ENCODE measurements around the gene NSRP1. TPM values are rescaled to one million over a fixed set of nuclear protein-coding genes. Genes with fewer than 3 reads are reported as not detected.

The NSRP1 gene, protein sequence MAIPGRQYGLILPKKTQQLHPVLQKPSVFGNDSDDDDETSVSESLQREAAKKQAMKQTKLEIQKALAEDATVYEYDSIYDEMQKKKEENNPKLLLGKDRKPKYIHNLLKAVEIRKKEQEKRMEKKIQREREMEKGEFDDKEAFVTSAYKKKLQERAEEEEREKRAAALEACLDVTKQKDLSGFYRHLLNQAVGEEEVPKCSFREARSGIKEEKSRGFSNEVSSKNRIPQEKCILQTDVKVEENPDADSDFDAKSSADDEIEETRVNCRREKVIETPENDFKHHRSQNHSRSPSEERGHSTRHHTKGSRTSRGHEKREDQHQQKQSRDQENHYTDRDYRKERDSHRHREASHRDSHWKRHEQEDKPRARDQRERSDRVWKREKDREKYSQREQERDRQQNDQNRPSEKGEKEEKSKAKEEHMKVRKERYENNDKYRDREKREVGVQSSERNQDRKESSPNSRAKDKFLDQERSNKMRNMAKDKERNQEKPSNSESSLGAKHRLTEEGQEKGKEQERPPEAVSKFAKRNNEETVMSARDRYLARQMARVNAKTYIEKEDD
- total RNA-seq (10 to 100 TPM; 24.8 to 33.5 TPM), polyA plus RNA-seq (10 to 100 TPM; 22.3 to 22.8 TPM)
- long read RNA-seq, donor 1, partial matches to known transcripts = 0 of 5 reads
- long read RNA-seq, donor 1, other reads (novel, unspliced or antisense) = 0 of 5 reads
- long read RNA-seq, donor 2, partial matches to known transcripts = 0 of 3 reads
- long read RNA-seq, donor 2, other reads (novel, unspliced or antisense) = 0 of 3 reads
- long read RNA-seq, donor 3, partial matches to known transcripts = 0 of 2 reads
- long read RNA-seq, donor 3, other reads (novel, unspliced or antisense) = 0 of 2 reads
- long read RNA-seq, donor 4, partial matches to known transcripts = 0 of 4 reads
- long read RNA-seq, donor 4, other reads (novel, unspliced or antisense) = 0 of 4 reads
- long read RNA-seq, donor 5, transcript NSRP1-201 (7 exons, 2,541 nt) = major isoform, 6 of 7 reads
- long read RNA-seq, donor 5, partial matches to known transcripts = 0 of 7 reads
- long read RNA-seq, donor 5, other reads (novel, unspliced or antisense) = 0 of 7 reads

DNA sequence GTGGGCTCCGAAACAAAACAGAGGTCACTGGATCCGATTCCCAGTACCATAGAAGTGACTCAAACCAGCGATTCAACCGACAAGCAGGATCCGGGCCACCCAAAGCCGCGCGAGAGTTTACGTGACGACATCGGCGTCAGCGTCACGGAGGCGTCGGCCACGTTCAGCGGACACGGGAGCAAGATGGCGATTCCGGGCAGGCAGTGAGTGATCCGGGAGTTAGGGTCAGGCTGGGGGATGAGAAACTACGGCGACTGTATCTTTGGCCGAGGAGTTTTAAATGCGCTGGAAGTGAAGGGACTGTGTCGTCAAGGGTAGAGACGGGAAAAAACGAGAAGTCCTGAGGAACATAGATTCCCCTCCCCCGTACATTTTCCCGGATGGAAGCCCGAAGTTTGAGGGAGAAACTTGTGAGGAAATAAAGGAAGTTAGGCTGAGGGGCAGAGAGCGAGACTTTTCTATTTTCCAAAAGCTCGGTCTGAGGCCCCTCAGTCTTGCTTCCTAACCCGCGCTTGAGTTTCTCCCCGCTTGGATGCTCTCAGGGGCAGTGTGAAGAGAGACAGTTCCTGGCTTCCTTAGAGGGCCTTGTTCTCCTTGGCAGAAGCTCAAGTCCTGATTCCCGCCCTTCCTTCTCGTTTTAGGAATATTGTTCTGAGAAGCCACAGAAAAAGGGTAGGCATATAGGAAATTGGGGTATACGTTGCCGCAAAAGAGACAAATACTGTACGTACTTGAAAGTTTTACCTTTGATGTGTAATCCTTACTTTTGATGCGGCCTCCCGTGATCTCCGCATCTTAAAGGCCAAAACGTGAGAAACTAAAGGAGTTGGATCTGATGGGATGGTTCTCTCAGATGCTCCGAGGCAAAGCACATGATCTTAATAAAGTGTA is at the start of gene NSRP1:
NSRP1 (plus strand) TSS at position 156 of the 891 bp plus-strand sequence; CDS start at position 184, 28 bp downstream.
- DNase-seq (peak; percentile 97 to 98 (median 98)), ATAC-seq (ENCODE audit: insufficient read depth, low FRiP score) (peak; percentile 97)
- no peaks in the 10 kb centered on the region for H3K9me3 ChIP-seq (ENCODE audit: control insufficient read depth in 4 of 4, insufficient read depth in 3 of 4, low read length in 3 of 4)
- WGBS, 2 donors = 0% methylated on average over 47 of the region's 47 CpGs
- no peaks in the 10 kb centered on the region for H3K27me3 ChIP-seq (ENCODE audit: control insufficient read depth in 3 of 3, insufficient read depth in 3 of 3, low read length in 2 of 3)
- peak within 1 kb of the TSS; percentile 100 for H3K9ac ChIP-seq (ENCODE audit: insufficient read depth in 1 of 2, low read length in 2 of 2)
- H3K27ac ChIP-seq (ENCODE audit: low read depth in 1 of 2, low read length in 1 of 2) = peak within 1 kb of the TSS; percentile 97 to 99
- TF ChIP-seq, protein P1, sequence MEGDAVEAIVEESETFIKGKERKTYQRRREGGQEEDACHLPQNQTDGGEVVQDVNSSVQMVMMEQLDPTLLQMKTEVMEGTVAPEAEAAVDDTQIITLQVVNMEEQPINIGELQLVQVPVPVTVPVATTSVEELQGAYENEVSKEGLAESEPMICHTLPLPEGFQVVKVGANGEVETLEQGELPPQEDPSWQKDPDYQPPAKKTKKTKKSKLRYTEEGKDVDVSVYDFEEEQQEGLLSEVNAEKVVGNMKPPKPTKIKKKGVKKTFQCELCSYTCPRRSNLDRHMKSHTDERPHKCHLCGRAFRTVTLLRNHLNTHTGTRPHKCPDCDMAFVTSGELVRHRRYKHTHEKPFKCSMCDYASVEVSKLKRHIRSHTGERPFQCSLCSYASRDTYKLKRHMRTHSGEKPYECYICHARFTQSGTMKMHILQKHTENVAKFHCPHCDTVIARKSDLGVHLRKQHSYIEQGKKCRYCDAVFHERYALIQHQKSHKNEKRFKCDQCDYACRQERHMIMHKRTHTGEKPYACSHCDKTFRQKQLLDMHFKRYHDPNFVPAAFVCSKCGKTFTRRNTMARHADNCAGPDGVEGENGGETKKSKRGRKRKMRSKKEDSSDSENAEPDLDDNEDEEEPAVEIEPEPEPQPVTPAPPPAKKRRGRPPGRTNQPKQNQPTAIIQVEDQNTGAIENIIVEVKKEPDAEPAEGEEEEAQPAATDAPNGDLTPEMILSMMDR (IDR thresholded peaks at IDR 0.05; ENCODE audit: control extremely low read depth, extremely low read depth) = no peak
- H3K4me3 ChIP-seq = peak within 1 kb of the TSS; percentile 63
- peaks cover 0 to 7% (median 0%) of the 10 kb centered on the region in 5 donors for H3K4me1 ChIP-seq (ENCODE audit: control insufficient read depth in 5 of 5, insufficient read depth in 5 of 5, low read length in 5 of 5)
- peaks cover 0 to 3% (median 1%) of the 10 kb centered on the region in 4 donors for H3K36me3 ChIP-seq (ENCODE audit: control insufficient read depth in 4 of 4, insufficient read depth in 4 of 4, low read length in 4 of 4)

DNA sequence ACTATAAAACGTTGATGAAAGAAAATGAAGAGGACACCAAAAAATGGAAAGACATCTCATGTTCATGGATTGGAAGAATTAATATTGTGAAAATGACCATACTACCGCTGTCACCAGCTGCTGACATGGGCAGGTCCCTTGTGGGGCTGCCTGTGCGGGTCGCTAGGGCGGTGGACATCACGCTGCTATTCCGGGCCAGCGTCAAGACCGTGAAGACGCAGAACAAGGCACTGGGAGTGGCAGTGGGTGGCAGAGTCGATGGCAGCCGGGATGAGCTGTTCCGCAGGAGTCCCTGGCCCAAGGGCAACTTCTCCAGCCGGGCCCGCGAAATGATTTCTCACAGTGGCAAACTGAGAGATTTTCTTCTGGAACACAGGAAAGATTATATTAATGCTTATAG is 48.2 kb upstream of the NSRP1 start:
- Histone ChIP-seq H3K4me3 (no peak overlapping the region), H3K9me3 (ENCODE audit: control insufficient read depth in 4 of 4, insufficient read depth in 3 of 4, low read length in 3 of 4) (peaks cover 0 to 13% (median 9%) of the 10 kb centered on the region in 4 donors), H3K27me3 (ENCODE audit: control insufficient read depth in 3 of 3, insufficient read depth in 3 of 3, low read length in 2 of 3) (no peaks in the 10 kb centered on the region), H3K4me1 (ENCODE audit: control insufficient read depth in 5 of 5, insufficient read depth in 5 of 5, low read length in 5 of 5) (no peaks in the 10 kb centered on the region), H3K36me3 (ENCODE audit: control insufficient read depth in 4 of 4, insufficient read depth in 4 of 4, low read length in 4 of 4) (no peaks in the 10 kb centered on the region), H3K9ac (ENCODE audit: insufficient read depth in 1 of 2, low read length in 2 of 2) (no peak overlapping the region), H3K27ac (ENCODE audit: low read depth in 1 of 2, low read length in 1 of 2) (no peak overlapping the region)
- DNase-seq (no peak), ATAC-seq (ENCODE audit: insufficient read depth, low FRiP score) (no peak)
- TF ChIP-seq, protein P1 (IDR thresholded peaks at IDR 0.05; ENCODE audit: control extremely low read depth, extremely low read depth) = no peak
- 96 to 98% methylated on average over 16 of the region's 16 CpGs for WGBS, 2 donors

DNA sequence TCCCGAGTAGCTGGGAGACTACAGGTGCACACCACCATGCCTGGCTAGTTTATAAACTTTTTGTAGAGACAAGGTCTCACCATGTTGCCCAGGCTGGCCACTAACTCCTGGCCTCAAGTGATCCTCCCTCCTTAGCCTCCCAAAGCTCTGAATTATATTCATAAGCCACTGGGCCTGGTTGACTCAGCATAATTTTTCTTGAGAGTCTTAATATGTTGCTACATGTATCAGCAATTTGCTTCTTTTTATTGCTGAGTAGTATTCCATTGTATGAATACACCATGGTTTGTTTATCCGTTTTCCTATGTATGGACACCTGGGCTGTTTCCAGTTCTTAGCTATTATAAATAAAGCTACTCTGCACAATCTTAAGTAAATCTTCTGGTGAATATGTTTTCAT is 42.4 kb upstream of the NSRP1 start:
- DNase-seq (no peak), ATAC-seq (ENCODE audit: insufficient read depth, low FRiP score) (no peak)
- Histone ChIP-seq H3K27ac (ENCODE audit: low read depth in 1 of 2, low read length in 1 of 2) (no peak overlapping the region), H3K4me1 (ENCODE audit: control insufficient read depth in 5 of 5, insufficient read depth in 5 of 5, low read length in 5 of 5) (no peaks in the 10 kb centered on the region), H3K9me3 (ENCODE audit: control insufficient read depth in 4 of 4, insufficient read depth in 3 of 4, low read length in 3 of 4) (peaks cover 0 to 8% (median 0%) of the 10 kb centered on the region in 4 donors), H3K36me3 (ENCODE audit: control insufficient read depth in 4 of 4, insufficient read depth in 4 of 4, low read length in 4 of 4) (no peaks in the 10 kb centered on the region), H3K4me3 (no peak overlapping the region), H3K9ac (ENCODE audit: insufficient read depth in 1 of 2, low read length in 2 of 2) (no peak overlapping the region), H3K27me3 (ENCODE audit: control insufficient read depth in 3 of 3, insufficient read depth in 3 of 3, low read length in 2 of 3) (no peaks in the 10 kb centered on the region)
- 89 to 90% methylated on average over 2 of the region's 2 CpGs for WGBS, 2 donors
- TF ChIP-seq, protein P1 (IDR thresholded peaks at IDR 0.05; ENCODE audit: control extremely low read depth, extremely low read depth) = no peak
